HG02981 (cell line): ENCODE data around the gene RPS6KA2.

Experiments used
- ATAC-seq: cut with Tn5 transposase; IDR thresholded peaks from one replicate; pipeline ENCODE4 v1.9.1; 2021; ENCODE audit warnings: mild to moderate bottlenecking, moderate library complexity; ENCODE audit not compliant: unreplicated experiment

RPS6KA2 gene

GRCh38 chr6:166627033-166627874 lies at the start of gene RPS6KA2:
Gene RPS6KA2, minus strand, starts transcription at chr6:166627251. Its CDS starts 232 bp downstream, at chr6:166627019.
- peak; percentile 90 for ATAC-seq

- no peak for ATAC-seq
These were observed 49.3 kb upstream of the RPS6KA2 start for GRCh38 chr6:166676270-166676860.

- ATAC-seq, result no peak
These were observed 48.7 kb upstream of the RPS6KA2 start for GRCh38 chr6:166675736-166676135.

- no peak for ATAC-seq
These were observed 46.3 kb upstream of the RPS6KA2 start for GRCh38 chr6:166673309-166673708.

- ATAC-seq, result no peak
These were observed 45.7 kb upstream of the RPS6KA2 start for GRCh38 chr6:166672624-166673206.

GRCh38 chr6:166672146-166672545 lies 45.1 kb upstream of the RPS6KA2 start:
- ATAC-seq, result no peak

- no peak for ATAC-seq
These were observed 44.5 kb upstream of the RPS6KA2 start for GRCh38 chr6:166671434-166672081.

- ATAC-seq, result no peak
These were observed 43.8 kb upstream of the RPS6KA2 start for GRCh38 chr6:166670894-166671293.

- no peak for ATAC-seq
These were observed 43.0 kb upstream of the RPS6KA2 start for GRCh38 chr6:166670013-166670412.

- no peak for ATAC-seq
These were observed 41.0 kb upstream of the RPS6KA2 start for GRCh38 chr6:166667796-166668610.

GRCh38 chr6:166664135-166664534 lies 37.1 kb upstream of the RPS6KA2 start:
- ATAC-seq, result no peak

- ATAC-seq, result no peak
These were observed 36.5 kb upstream of the RPS6KA2 start for GRCh38 chr6:166663568-166663967.

GRCh38 chr6:166662690-166663089 lies 35.6 kb upstream of the RPS6KA2 start:
- ATAC-seq, result no peak

GRCh38 chr6:166661327-166662085 lies 34.5 kb upstream of the RPS6KA2 start:
- ATAC-seq, result no peak

GRCh38 chr6:166660157-166660688 lies 33.2 kb upstream of the RPS6KA2 start:
- ATAC-seq, result no peak

GRCh38 chr6:166659581-166659980 lies 32.5 kb upstream of the RPS6KA2 start:
- no peak for ATAC-seq

GRCh38 chr6:166658792-166659150 lies 31.7 kb upstream of the RPS6KA2 start:
- ATAC-seq, result no peak

- ATAC-seq, result no peak
These were observed 31.2 kb upstream of the RPS6KA2 start for GRCh38 chr6:166658115-166658791.

GRCh38 chr6:166657531-166657930 lies 30.5 kb upstream of the RPS6KA2 start:
- no peak for ATAC-seq
